Mesendoderm (in vitro differentiated cells): ENCODE measurements around the gene KRT14.

Experiments used
- DNase-seq: peaks from one replicate; pipeline ENCODE4 v3.0.0; 2013
- H2AK5ac ChIP-seq: 2 replicates; pipeline ENCODE4 v1.6.1; 2013; ENCODE audit warnings: low read length, inconsistent platforms
- H2BK120ac ChIP-seq: 2 replicates; pipeline ENCODE4 v1.6.1; 2013; ENCODE audit warnings: low read depth, mild to moderate bottlenecking, low read length, moderate library complexity, mixed read lengths
- H2BK15ac ChIP-seq: replicated peaks from 2 replicates; pipeline ENCODE4 v1.6.1; 2013; ENCODE audit warnings: low read depth, mild to moderate bottlenecking, moderate library complexity
- H2BK5ac ChIP-seq: 2 replicates; pipeline ENCODE4 v1.6.1; 2013; ENCODE audit warnings: low read length, inconsistent platforms
- H3K18ac ChIP-seq: 2 replicates; pipeline ENCODE4 v1.6.1; 2013; ENCODE audit warnings: mild to moderate bottlenecking, low read length, mixed read lengths
- H3K23ac ChIP-seq: one replicate; pipeline ENCODE4 v1.6.1; 2013; ENCODE audit warnings: low read length
- H3K27ac ChIP-seq: 2 replicates; pipeline ENCODE4 v1.5.1; 2013; ENCODE audit warnings: low read depth, mild to moderate bottlenecking, inconsistent platforms, low read length, moderate library complexity
- H3K27me3 ChIP-seq: 2 replicates; pipeline ENCODE4 v1.6.1; 2013; ENCODE audit warnings: low read length, control low read depth, mild to moderate bottlenecking, inconsistent platforms; ENCODE audit not compliant: insufficient read depth, poor library complexity
- H3K36me3 ChIP-seq: 2 replicates; pipeline ENCODE4 v1.6.1; 2013; ENCODE audit warnings: low read length, inconsistent platforms; ENCODE audit not compliant: control insufficient read depth, insufficient read depth
- H3K4ac ChIP-seq: one replicate; pipeline ENCODE4 v1.6.1; 2013; ENCODE audit warnings: low read depth, mild to moderate bottlenecking, low read length, moderate library complexity
- H3K4me1 ChIP-seq: 2 replicates; pipeline ENCODE4 v1.6.1; 2013; ENCODE audit warnings: low read depth, low read length, inconsistent platforms; ENCODE audit not compliant: control insufficient read depth
- H3K4me2 ChIP-seq: 2 replicates; pipeline ENCODE4 v1.6.1; 2013; ENCODE audit warnings: low read length
- H3K4me3 ChIP-seq: 2 replicates; pipeline ENCODE4 v1.5.1; 2013; ENCODE audit warnings: mild to moderate bottlenecking, low read length
- H3K56ac ChIP-seq: one replicate; pipeline ENCODE4 v1.6.1; 2013; ENCODE audit warnings: low read length
- H3K79me1 ChIP-seq: 2 replicates; pipeline ENCODE4 v1.6.1; 2013; ENCODE audit warnings: low read length, inconsistent platforms
- H3K79me2 ChIP-seq: 2 replicates; pipeline ENCODE4 v1.6.1; 2013; ENCODE audit warnings: mild to moderate bottlenecking, low read length; ENCODE audit not compliant: control insufficient read depth, insufficient read depth
- H3K9ac ChIP-seq: 2 replicates; pipeline ENCODE4 v1.6.1; 2013; ENCODE audit warnings: low read length, inconsistent platforms
- H4K5ac ChIP-seq: one replicate; pipeline ENCODE4 v1.6.1; 2013; ENCODE audit warnings: low read length
- H4K8ac ChIP-seq: one replicate; pipeline ENCODE4 v1.6.1; 2013; ENCODE audit warnings: low read depth, mild to moderate bottlenecking, control low read depth, low read length, moderate library complexity
- WGBS: extraction: QIAGEN DNeasy Blood & Tissue Kit; methylation state at CpG from one replicate; pipeline ENCODE4 v1.1.7; 2013; ENCODE audit warnings: low lambda C conversion rate, missing lambda C conversion rate; ENCODE audit not compliant: insufficient coverage; ENCODE audit errors: extremely low coverage; 5-methylcytosine and 5-hydroxymethylcytosine counted together

The KRT14 gene

DNA sequence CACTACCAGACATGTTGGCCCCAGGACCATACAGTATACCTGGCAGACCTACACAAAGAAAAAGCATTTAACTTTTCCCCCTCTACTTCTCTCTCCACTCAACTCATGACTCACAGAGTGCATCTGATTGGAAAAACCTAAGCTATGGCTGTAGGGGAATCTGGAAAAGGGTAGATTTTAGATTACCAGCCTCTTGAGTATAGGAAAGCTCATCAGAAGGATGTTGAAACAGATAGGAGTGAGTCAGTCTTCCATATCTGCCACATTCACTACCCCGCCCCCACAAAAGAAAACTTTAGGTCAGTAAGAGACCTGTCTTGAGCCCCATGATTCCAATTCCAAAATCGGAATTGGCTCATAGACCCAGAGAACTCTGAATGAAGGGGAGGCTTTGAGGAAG lies 27.1 kb downstream of the KRT14 start:
- H3K27me3 ChIP-seq = no peaks in the 10 kb centered on the region
- H2BK5ac ChIP-seq = no peak overlapping the region
- no CpG with 5 or more reads among the region's 2 CpGs for WGBS

DNA sequence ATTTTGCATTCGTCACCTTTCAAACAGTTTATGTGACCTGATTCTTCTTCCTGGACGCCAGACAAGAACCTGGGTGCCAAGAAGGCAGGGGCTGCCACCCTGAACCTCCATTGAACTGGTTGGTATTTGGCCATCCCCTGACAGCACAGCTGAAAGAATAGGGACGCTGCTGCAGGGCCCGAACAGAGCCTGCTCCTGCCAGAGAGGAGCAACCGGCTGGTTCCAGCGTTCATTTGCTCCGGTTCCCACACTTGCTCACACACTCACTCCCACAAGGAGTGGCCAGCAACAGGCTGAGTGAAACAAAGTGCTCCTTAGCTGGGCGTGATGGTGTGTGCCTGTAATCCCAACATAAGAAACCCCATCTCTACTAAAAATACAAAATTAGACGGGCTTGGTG lies 29.8 kb downstream of the KRT14 start:
- no peaks in the 10 kb centered on the region for H3K27me3 ChIP-seq
- no peak overlapping the region for H3K4ac ChIP-seq
- WGBS = no CpG with 5 or more reads among the region's 9 CpGs
- no peak overlapping the region for H4K8ac ChIP-seq
- no peak overlapping the region for H3K4me3 ChIP-seq
- H4K5ac ChIP-seq = no peak overlapping the region
- no peak overlapping the region for H3K56ac ChIP-seq
- no peak overlapping the region for H3K4me2 ChIP-seq
- H3K79me1 ChIP-seq = no peaks in the 10 kb centered on the region
- H3K36me3 ChIP-seq = no peaks in the 10 kb centered on the region
- H2BK5ac ChIP-seq = no peak overlapping the region
- no peaks in the 10 kb centered on the region for H3K4me1 ChIP-seq
- H3K79me2 ChIP-seq = no peaks in the 10 kb centered on the region
- no peak overlapping the region for H2BK120ac ChIP-seq
- no peak overlapping the region for H3K18ac ChIP-seq
- H2AK5ac ChIP-seq = no peak overlapping the region
- H3K9ac ChIP-seq = no peak overlapping the region
- DNase-seq = no peak
- no peak overlapping the region for H3K23ac ChIP-seq
- no peak overlapping the region for H3K27ac ChIP-seq
- no peak overlapping the region for H2BK15ac ChIP-seq

More for the DNA sequence above, 27.1 kb downstream of the KRT14 start:
- Histone ChIP-seq H2BK15ac (no peak overlapping the region), H3K27ac (no peak overlapping the region), H3K4me2 (no peak overlapping the region), H3K79me1 (no peaks in the 10 kb centered on the region), H2AK5ac (no peak overlapping the region), H3K79me2 (no peaks in the 10 kb centered on the region), H2BK120ac (no peak overlapping the region), H3K36me3 (no peaks in the 10 kb centered on the region), H4K5ac (no peak overlapping the region), H3K56ac (no peak overlapping the region), H3K9ac (no peak overlapping the region), H3K4ac (no peak overlapping the region), H3K4me3 (no peak overlapping the region), H3K23ac (no peak overlapping the region), H3K4me1 (peaks cover 4% of the 10 kb centered on the region), H4K8ac (no peak overlapping the region), H3K18ac (no peak overlapping the region)
- DNase-seq = no peak

DNA sequence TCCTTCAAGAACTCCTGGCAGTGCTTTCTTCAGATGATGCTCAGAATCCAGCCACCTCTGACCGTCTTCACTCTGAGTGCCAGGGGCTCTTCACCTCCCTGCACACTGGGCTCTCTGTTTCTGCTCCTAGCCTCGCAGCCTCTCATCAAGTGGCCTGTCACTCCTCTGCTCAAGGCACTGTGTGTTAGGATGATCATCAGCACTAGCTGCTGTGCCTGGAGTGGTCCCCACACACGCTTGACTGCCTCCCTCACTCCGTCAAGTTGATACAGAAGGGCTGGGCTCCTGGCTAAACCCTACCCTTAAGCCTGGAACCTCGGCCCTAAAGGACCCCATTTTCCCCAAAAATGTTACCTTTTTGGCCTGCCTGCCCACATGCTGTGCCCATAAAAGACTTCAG lies 30.4 kb downstream of the KRT14 start:
- no CpG with 5 or more reads among the region's 5 CpGs for WGBS
- Histone ChIP-seq H3K79me2 (no peaks in the 10 kb centered on the region), H3K23ac (no peak overlapping the region), H2BK120ac (no peak overlapping the region), H3K4me2 (no peak overlapping the region), H3K27me3 (no peaks in the 10 kb centered on the region), H3K79me1 (no peaks in the 10 kb centered on the region), H3K18ac (no peak overlapping the region), H3K56ac (no peak overlapping the region), H3K4me1 (no peaks in the 10 kb centered on the region), H2BK5ac (no peak overlapping the region), H4K5ac (no peak overlapping the region), H2BK15ac (no peak overlapping the region), H3K9ac (no peak overlapping the region), H3K4ac (no peak overlapping the region), H3K4me3 (no peak overlapping the region), H4K8ac (no peak overlapping the region), H2AK5ac (no peak overlapping the region), H3K27ac (no peak overlapping the region), H3K36me3 (no peaks in the 10 kb centered on the region)
- no peak for DNase-seq

DNA sequence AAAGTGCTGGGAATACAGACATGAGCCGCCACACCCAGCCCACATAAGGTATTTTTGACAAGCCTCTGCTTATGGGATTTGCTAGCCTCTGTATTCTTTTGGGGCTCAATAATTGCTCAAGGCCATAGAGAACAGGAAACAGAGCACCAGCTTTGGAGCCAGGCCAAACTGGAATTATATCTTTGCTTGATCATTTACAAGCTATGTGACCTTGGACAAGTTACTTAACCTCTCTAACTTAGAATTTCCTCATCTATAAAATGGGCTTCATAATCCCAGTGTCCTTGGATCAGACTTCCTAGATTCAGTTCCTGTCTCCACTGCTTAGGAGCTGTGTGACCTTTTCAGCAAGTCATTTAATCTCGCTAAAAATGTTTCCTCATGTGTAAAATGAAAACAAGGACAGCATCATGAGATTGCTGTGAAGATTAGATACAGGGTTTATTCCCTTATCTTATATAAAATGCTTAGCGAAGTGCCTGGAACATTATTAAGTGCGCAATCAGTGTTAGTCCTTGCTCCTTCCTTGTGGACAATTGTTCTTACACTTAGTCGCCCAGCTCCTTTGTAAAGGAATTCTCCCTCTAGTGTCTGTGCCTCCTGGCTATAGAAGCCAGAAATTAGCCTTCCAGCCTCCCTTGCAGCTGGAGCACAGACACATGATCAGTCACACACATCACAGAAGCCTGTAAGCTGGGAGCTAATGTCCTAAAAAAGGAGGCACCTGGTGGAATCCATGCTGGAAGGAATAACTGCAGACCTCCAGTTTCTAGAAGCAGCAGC lies 31.4 kb downstream of the KRT14 start:
- Histone ChIP-seq H3K79me2 (no peaks in the 10 kb centered on the region), H3K36me3 (no peaks in the 10 kb centered on the region), H3K56ac (no peak overlapping the region), H3K4ac (no peak overlapping the region), H3K9ac (no peak overlapping the region), H3K79me1 (no peaks in the 10 kb centered on the region), H3K18ac (no peak overlapping the region), H2AK5ac (no peak overlapping the region), H2BK120ac (no peak overlapping the region), H3K27ac (no peak overlapping the region), H3K27me3 (no peaks in the 10 kb centered on the region), H2BK15ac (no peak overlapping the region), H3K4me1 (no peaks in the 10 kb centered on the region), H3K23ac (no peak overlapping the region), H3K4me3 (no peak overlapping the region), H4K8ac (no peak overlapping the region), H4K5ac (no peak overlapping the region), H3K4me2 (no peak overlapping the region), H2BK5ac (no peak overlapping the region)
- DNase-seq = no peak
- no CpG with 5 or more reads among the region's 5 CpGs for WGBS

DNA sequence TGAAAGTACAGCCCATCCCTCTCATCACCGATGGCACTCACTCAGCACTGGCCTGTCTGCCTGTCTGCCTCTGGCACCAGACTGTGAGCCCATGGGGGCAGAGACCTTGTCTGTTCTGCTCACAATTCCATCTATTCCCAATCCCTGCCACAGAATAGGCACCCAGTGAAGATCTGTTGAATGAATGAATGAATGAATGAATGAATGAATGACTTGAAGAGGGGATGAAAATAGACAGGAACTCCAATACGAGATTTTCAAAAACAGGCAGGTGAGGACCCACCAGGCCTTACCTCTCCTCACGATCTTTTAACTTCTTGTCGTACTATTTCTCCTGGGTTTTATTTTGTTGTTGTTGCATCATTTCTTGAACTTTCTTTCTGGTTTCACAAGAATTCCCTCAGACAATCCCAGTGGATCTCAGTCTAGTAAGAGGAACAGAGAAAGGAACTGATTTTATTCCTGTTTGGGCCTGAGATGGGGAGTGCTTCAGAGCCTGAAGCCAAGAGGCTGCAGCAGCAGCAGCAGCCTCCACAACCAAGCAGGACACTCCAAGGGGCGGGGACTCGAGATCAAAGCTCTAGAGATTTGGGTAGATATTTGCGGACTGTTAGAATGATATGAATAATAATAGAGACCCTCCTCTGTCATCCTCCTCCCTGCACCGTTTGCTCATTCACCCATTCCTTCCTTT lies 32.6 kb downstream of the KRT14 start:
- Histone ChIP-seq H3K4me2 (no peak overlapping the region), H3K27me3 (no peaks in the 10 kb centered on the region), H3K9ac (no peak overlapping the region), H3K4me3 (no peak overlapping the region), H3K23ac (no peak overlapping the region), H3K36me3 (no peaks in the 10 kb centered on the region), H3K79me1 (no peaks in the 10 kb centered on the region), H2BK5ac (no peak overlapping the region), H3K56ac (no peak overlapping the region), H2BK15ac (no peak overlapping the region), H3K79me2 (no peaks in the 10 kb centered on the region), H3K18ac (no peak overlapping the region), H3K27ac (no peak overlapping the region), H2BK120ac (no peak overlapping the region), H3K4me1 (no peaks in the 10 kb centered on the region), H2AK5ac (no peak overlapping the region), H3K4ac (no peak overlapping the region), H4K8ac (no peak overlapping the region), H4K5ac (no peak overlapping the region)
- no peak for DNase-seq
- WGBS = no CpG with 5 or more reads among the region's 8 CpGs
